Measurements from ENCODE around the gene SORCS2.

SORCS2 gene

DNA sequence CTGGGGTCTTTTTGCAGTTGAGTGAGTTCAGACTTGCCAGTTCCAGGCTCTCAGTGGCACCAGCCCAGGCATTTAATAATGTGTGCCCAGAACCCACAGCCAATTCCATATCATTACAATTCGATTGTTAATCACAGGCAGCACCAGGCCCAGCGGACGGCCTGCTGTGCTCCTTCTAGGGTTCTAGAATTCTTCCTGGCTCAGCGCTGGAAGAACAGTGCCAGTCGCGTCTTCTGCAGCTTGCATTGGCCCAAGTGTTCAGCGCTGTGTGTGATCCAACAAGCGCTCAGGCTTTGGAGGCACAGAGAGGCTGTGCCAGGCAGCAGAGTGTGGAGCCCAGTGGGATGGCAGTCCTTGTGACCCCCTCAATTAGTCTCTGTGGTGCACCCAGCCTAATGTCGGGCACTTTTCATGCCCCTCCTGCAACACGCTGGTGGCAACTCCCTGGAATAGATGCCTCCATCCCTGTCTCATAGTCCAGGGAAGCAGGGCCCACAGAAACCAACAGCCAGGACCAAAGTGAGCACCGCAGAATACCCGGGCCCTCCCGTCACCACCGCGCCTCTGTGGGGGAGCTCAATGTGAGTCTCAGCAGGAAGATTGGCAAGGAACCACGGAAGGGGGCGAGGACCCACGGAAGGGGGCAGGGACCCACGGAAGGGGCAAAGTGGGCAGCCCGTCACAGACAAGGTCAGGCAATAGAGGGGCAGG lies 554.2 kb downstream of the SORCS2 start:
- no peak for DNase-seq

DNA sequence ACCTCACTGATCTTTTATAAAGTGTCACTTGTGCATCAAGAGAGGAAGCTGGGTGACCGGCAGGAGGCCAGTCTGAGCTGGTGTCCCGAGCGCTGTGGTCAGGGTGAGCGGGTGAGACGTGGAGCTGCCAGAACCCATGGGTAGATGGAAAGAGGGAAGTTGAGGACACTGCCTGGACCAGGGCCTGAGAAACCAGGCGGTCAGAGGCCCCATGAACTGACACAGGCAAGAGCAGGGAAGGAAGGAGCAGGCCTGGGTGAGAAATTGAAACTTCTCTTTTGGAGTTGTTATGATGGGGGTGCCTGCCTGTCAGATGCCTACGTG lies 554.7 kb downstream of the SORCS2 start:
- no peak for DNase-seq

DNA sequence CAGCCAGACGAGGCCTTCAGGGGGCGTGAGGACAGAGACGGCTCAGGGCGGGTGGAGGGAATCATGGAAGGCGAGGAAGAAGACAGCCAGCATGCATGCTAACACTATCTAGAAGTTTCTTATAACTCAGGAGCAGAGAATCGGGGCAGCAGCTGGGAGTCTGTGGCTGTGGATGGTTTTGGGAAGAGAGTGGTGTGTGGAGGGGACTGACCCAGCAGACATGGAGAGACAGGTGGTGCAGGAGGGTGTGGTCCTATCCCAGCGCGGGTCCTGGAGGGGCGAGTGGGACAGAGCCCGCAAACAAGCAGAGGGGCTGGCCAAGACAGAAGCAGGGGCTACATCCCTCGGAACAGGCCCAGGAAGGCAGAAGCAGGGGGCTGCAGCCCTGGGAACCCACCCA lies 555.2 kb downstream of the SORCS2 start:
- DNase-seq, result no peak

DNA sequence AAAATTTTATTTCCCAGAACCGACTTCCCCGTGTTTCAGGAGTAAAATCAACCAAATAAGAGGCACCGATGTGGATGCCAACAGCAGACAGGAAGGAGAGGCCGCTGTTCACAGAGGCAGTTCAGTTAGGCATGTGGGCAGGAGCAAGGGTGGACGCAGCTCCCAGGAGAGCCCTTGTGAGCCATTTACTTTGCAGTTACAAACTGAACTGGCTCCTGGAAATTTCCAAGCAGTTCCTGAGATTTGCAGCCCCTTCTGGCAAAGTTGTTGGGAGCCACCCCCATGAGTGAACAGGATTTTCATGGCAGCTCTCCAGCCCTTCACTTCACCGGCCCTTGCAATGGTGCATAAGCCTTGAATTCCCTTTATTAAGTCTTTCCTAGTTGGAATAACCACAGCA lies 558.2 kb downstream of the SORCS2 start:
- no peak for DNase-seq

DNA sequence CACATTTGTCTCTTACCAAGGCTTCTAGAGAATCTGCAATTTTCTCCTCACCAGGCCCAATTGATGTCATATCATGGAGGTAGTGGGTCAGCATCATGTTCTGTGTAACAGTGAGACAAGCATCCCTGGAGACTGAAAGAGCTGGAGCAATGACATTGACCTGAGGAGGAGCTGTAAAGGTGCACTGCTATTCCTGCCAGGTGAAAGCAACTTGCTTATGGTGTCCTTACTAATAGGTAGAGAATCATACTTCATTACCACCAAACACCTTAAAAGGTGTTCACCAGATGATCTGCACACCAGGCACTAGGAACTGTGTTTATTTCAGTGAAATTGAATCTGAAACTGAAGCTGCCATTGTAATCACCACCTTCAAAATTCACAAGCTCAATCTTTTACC lies 558.6 kb downstream of the SORCS2 start:
- DNase-seq, result no peak

DNA sequence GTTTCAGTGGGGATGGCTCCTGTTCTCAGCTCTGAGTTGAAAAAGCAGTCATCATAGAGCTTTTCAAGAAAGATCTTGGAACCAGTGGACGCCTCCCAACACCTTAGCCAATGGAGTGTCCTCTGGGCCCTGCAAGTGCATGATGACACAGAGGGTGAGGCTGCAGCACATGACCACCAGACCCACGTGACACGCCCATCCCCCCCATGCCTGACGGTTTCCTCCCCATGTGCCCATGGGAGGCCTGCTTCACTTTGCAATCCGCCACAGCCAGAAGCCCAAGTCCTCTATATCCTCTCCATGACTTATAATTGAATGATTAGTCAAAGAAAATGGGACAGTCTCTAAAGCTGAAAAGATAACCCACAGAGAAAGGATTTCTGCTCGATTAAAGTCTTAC lies 560.3 kb downstream of the SORCS2 start:
- no peak for DNase-seq

DNA sequence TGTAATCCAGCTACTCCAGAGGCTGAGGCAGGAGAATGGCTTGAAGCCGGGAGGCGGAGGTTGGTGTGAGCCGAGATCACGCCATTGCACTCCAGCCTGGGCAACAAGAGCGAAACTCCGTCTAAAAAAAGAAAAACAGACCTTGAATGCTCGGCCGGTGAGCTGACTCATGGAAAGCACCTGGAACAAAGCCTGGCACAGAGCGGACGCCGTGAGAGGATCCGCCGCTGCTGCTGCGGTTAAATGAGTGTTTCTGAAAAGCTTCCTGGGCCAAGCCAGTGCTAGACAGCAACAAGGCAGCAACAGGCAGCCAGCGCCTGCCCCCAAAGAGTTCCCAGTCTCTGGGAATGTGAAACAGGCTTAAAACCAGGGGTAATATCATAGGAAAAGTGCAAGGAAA lies 560.9 kb downstream of the SORCS2 start:
- no peak for DNase-seq

DNA sequence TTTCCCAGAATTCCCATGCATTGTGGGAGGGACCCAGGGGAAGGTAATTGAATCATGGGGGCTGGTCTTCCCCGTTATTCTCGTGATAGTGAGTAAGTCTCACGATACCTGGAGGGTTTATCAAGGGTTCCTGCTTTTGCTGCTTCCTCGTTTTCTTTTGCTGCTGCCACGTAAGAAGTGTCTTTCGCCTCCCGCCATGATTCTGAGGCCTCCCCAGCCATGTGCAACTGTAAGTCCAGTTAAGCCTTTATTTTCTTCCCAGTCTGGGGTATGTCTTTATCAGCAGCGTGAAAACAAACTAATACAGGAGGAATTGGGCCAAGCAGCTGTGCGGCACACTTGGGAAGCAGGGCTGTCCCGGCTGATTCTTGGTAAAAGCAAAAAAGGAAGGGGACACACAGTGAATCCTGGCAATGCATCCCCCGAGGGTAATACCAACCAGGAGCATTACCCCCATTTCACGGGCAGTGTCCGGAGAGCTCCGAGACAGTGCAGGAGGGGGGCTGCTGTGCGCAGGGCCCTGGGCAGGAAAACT lies 561.7 kb downstream of the SORCS2 start:
- DNase-seq, result no peak

DNA sequence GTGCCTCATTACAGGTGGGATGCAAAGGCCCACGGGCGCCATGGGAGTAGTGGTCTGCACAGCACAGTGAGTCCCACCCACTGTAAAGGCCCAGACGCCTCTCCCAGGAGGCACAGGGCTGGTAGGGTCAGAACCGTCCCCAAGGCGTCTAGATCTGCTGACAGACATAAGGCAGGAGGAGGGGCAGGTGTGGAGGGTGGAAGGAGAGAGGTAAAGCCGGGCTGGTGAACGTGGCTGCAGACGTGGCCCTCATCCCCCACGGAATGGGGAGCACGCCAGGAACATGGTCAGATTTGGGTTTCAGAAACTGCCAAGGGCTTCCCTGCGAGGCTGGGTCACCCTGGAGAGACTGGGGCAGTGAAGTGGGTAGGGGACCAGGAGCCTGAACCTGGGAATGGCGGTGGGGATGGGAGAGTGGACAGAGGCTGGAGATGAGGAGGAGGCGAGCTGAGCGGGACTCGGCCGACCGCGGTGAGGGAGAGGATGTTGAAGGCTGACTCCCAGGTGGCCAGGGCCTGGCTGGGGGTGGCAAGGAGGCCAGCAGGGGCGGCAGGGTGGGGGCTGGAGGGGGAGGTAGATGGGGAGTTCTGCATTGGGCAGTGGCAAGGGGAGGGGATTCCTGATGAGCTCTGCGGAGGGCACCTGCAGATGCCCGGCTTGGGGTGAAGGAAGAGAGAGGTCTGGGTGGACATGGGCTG lies 562.4 kb downstream of the SORCS2 start:
- DNase-seq, result no peak

DNA sequence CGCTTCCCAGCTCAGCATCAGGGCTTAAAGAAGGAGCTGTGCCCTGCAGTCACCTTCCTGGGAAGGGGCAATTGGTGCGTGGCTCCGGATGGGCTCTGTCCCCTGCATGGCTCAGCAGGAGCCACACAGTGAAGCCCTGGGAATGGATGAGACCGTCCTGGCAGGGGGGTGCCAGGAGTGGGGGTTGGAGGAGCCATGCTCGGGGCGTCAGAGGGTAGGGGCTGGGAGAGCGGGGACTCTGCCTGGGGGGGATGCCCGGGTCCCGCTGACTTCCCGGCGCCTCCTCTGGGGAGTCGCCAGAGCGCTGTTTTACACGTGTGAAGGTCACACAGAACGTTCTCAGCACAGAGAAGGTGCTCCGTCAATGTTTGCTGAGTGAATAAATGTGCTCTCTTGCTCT lies 563.2 kb downstream of the SORCS2 start:
- DNase-seq, result no peak

DNA sequence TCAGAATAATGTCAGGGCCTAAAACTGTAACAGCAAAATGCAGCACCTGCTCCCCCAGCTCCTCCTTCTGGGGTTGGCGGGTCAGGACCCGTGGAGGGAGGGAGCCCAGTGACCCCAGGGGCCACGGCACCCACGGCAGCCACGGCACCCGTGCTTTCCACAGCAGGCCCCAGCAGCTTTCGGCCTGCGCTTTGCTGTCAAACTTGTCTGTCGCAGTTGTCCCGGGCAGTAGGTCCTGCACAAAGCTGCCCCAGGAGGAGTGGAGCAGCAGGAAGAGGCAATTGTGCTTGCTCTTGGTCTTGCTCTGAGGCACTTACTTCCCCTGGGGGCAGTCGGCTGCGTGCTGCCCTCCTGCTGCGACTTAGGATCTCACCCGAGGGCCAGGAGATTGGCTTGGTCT lies 563.7 kb downstream of the SORCS2 start:
- no peak for DNase-seq

DNA sequence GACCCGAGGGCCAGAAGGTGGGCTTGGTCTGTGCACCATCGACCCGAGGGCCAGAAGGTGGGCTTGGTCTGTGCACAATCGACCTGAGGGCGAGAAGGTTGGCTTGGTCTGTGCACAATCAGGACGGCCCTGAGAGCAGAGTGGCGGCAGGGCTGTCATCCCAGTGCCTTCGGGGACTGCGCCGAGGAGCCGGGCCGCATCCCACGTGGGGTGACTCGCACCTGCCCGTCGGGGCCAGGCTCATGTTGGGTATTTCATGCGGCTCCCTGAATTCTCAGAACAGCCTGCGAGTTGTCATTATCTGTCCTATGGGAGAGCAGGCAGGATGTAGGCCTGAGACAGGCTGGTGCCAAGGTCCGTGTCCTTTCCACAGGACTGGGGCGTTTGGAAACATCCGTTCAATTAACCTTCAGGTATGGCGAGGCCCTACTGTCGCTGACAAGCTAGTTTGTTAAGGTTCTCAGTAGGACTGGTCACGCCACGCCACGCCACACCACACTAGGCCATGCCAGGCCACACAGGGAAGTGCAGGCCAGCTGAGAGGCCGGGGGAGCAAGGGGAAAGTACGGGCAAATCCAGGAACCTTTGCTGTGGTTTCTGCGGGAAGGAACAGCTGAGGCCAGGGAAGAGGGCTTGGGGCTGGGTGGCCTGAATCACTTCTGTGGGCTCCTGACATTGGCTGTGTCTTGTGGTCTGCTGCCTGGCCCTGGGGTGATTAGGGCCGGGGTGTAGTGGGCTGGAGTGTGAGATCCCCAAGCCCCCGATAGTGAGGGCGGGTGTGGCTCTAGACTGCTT lies 564.4 kb downstream of the SORCS2 start:
- DNase-seq, result no peak

DNA sequence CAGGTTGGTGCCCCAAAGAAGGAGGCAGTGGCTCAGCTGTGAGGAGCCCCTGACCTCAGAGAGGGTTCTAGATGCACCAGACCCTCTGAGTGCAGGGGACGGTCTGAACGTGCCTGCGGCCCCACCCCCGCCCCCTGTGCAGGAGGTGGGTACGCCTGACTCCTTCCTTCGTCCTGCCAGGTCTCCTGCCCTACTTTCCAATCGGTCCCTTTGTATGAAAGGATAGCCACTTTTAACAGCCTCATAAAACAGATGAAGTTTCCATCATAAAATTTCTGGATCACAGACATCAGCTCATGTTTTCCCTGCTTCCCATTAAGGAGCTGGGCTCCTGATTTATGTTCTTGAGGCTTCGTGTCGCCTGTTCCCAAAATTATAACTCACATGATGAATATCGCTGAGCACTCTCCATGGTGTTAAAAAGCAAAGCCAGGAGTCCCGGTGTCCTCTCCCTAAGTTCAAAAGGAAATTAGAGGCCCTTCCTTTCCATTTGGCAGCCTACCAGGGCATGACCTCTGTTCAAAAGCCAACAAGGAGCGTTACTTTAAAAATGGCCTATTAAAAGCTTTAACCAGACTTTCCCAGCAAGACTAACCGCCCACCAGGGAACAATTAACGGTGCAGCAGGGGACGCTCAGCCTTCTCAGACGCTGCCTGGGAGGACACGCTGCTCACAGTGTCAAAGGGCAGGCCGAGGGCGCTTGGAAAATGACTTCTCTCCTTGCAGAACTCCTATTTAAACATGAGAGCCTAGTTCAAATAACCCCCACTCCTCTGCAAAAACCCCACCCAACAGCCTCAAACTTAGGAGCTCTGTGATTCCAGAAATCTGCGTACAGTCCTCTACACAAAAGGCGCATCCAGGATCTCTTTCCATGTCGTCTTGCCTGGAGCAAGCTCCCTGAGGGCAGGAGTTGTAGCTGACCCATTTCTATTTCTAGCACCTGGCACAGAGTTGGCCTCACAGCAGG lies 565.4 kb downstream of the SORCS2 start:
- no peak for DNase-seq

DNA sequence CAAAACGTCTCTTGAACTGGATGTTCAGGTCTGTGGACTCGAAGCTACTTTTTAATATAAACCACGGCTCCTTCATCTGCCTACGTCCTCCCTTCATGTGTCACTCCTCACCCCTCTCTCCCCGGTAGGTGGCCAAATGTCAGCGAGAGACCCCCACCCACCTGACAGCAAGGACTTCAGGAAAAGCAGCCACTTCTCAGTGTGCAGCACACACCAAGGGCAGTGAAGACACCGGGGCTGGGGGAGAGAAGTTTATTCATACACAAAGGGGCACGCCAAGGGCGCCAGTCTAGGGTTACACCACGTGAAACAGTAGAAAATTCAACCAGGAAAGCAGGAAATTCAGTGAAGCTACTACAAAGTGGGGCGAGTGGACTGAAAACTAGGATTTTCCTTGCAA lies 566.1 kb downstream of the SORCS2 start:
- DNase-seq, result no peak

DNA sequence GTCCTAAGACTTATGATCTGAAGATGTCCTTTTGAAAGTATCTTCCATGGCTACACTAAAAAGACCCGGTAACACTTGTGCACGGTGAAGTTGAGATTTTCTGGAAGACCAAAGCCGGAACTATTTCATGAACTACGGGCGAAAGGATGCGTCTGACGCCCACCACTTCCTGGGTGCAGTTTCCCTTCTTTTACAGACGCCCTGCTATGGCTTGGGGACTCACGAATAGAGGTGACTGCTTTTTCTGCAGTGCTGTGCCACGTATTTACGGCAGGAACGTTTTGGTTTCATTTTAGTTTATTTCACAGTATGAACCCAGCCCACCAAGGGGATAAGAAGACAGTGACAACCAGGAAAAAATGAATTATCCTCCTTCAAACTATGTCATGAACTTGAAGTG lies 566.9 kb downstream of the SORCS2 start:
- no peak for DNase-seq

DNA sequence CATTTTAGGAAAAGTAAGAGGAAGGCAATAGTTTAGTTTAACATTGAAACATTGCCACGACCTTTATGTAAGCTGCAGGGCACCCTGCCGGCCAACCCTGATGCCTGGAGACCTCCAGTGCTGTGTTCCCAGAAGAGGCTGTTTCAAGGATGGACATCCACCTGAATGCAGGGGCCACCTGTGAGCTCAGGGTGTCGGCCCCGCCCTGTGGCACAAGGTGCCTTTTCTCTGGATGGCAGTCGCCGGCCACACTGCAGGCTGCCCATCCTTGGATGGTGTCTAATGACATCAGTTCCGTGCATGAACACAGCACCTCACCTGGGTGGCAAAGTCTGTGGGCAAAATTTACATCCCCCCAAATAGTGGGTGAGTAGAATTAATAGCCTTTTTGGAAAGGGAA lies 567.3 kb downstream of the SORCS2 start:
- DNase-seq, result no peak

DNA sequence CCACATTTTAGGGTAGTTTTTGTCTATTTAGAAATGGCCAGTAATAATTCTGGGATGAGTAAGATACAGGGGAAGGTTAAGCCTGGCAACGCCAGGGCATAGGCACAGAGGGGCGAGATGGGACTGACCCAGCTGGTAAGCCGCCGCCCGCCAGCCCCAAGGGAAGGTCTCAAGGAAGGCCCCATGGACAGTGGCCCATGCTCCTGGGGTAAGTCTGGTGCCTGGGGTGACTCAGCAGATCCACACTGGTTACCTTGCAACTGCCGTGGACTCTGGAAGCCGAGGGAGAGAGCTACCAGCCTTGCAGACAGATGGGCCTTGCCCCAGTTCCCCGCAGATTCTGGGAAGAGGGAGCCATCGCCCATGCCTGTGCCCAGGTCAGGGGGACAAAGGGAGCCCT lies 567.9 kb downstream of the SORCS2 start:
- DNase-seq, result no peak

DNA sequence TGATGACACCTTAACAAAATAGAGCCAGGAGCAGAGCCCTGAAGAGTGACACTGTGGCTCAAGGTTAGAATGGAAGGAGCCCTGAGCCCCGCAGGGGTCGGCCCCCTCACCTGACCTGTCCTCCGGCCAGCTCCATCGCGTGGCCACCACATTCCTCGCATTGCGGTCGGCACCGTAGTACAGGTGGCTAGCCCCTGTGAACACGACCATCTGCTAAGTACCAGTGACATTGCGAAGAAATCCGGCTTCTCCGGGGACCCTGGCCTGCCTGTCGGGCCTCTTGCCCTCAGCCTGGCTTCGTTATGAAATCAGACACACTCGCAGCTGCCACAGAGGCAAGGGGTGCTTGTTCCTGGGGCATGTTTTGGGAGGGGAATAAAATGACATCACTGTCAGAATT lies 568.4 kb downstream of the SORCS2 start:
- no peak for DNase-seq

DNA sequence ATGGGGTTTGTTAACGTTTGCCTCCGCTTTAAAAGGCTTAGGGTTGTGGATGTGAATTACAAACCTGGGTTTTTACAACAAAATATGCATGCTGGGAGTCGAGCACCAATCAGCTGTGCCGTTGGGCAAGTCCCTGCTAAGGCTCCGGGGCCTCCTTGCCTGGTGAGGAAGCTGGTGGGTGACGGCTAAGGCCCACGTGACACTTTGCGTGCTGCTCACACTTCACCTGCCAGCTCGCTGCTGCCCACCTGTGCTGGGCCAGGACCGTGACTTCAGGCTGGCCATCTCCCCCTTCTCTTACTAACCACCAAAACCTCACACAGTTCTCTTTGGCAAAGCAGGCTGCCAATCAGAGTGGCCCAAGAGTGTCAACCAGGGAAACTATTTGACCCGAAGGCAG lies 569.0 kb downstream of the SORCS2 start:
- no peak for DNase-seq

DNA sequence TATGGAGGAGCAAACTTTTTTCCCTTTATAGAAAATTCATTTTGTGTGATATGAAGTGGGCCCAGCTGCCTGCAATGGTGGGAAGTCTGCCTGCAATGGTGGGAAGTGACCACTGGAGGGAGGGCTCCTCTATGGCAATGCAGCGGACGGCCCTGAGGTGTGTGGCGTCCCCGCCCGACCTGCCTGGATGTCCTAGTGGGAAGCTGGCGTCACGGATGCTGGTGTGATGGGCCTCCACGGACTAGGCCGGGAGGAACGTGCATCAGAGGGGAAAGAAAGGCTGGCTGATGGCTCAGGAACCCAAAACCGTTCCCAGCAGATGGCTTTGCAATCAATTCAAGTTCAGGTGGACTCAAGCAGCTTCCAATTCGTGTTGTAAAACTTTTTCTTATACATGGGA lies 569.4 kb downstream of the SORCS2 start:
- DNase-seq, result no peak

DNA sequence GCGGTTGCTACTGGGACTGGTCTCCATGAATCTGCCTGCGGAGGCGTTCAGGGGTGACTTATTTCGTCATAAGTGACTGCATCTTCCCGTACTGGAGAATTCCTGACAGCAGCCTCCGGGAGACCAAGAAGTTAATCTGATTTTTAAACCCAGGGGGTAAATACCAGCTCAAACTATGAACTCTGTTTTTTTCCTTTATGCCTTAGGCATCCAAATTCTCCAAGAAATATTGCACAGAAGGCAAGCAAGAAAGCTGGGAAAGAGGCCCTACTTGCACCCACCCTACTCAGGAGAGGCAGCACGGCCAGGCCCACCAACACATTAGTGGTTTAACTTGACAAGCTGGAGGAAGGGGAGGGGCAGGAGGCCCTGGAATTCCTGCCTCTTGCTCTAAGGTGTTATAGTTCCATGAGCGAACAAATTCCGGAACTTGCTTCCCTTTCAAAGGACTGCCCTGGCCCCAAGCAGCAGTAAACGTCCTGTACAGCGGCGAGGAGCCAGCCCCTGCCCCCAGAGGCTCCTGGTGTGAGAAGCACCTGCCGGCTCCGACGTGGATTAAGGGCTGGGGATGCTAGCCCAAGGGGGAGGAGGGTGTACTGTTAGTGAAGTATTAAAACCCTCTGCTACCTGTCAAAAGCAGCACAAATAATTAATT lies 570.2 kb downstream of the SORCS2 start:
- DNase-seq, result no peak

DNA sequence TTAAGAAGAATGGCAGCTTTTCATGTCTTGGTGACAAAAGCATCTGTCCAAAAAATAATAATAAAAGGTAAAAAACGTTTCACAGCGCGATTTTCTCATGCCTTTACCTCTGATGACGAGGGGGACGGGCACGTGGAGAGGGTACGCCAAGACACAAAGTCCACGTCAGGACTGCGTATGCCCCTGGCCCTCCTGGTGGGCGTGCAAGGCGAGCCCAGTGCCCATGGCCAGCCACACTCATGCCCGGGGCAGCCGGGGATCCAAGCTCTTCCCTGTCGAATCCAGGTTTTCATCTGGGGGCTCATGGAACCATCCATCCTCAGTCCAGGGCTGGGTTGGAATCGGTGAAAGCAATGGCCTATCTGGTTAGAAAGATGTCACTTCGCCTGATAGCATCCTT lies 570.8 kb downstream of the SORCS2 start:
- DNase-seq, result no peak
